Subcutaneous adipose tissue (tissue), 4 donors: ENCODE measurements around the gene ZKSCAN1. TPM values are rescaled to one million over a fixed set of nuclear protein-coding genes. Genes with fewer than 3 reads are reported as not detected.

ENCODE experiments used
- CTCF ChIP-seq: fragments of 450-650 bp; IDR thresholded peaks from one replicate; pipeline ENCODE4 v1.5.1; 2016; ENCODE audit warnings: low read depth, mild to moderate bottlenecking, control low read depth, antibody characterized with exemption, moderate library complexity
- total RNA-seq, 4 donors: library from RNA; depleted of rRNA; stranded (reverse); fragments of >200 nt; gene quantifications; one replicate each; pipeline ENCODE4 v1.1.0, GENCODE V29; 2016

ZKSCAN1 gene
- total RNA-seq, 4 donors from 2014 or later = 28.5 to 39.9 (median 33.8) TPM

DNA sequence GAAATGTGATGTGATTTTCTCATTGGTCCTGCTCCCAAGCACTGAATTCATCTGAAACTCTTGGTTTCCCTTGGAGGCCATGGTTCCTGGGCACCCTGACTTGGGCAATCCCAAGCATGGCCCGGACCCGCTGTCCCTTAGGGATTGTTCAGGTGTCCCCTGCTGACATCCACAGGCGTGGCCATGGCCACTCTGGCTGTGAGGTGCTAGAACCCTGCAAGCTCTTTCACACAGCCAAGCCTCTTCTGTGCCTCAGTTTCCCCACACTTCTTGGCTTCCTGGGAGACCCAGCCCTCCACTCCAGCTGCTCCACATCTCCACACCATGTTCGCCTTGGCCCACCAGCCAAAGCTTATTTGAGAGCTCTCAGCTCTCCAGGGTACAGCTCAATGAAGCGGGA, 27.6 kb upstream of the ZKSCAN1 start:
- no peak for TF ChIP-seq CTCF

DNA sequence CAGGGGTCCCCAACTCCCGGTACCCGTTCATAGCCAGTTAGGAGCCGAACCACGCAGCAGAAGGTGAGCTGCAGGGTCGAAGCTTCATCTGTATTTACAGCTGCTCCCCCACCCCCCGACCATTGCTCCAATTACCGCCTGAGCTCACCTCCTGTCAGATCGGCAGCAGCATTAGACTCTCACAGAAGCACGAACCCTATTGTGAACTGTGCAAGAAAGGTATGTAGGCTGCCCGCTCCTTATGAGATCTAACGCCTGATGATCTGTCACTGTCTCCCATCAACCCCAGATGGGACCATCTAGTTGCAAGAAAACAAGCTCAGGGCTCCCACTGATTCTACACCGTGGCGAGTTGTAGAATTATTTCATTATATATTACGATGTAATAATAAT, 24.9 kb upstream of the ZKSCAN1 start:
- no peak for TF ChIP-seq CTCF

DNA sequence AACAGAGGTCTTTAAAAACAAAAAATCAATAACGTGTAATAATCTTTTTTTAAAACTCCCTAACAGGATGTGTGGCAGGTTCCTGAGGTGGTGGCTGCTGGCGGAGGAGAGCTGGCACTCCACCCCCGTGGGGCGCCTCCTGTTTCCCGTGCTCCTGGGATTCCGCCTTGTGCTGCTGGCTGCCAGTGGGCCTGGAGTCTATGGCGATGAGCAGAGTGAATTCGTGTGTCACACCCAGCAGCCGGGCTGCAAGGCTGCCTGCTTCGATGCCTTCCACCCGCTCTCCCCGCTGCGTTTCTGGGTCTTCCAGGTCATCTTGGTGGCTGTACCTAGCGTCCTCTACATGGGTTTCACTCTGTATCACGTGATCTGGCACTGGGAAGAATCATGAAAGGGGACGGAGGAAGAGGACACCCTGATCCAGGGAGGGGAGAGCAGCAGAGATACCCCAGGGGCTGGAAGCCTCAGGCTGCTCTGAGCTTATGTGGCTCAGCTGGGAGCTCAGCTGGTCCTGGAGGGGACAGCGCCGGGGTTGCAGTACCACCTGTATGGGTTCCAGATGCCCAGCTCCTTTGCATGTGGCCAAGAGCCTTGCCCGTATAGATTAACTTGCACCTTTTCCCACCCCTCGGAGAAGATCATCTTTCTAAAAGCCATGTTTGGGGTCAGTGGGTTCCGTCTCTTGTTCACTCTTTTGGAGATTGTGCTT, 22.9 kb upstream of the ZKSCAN1 start:
- TF ChIP-seq CTCF = no peak

- TF ChIP-seq CTCF = no peak
Measured at GRCh38 chr7:99994819-99995218, 20.6 kb upstream of the ZKSCAN1 start.

DNA sequence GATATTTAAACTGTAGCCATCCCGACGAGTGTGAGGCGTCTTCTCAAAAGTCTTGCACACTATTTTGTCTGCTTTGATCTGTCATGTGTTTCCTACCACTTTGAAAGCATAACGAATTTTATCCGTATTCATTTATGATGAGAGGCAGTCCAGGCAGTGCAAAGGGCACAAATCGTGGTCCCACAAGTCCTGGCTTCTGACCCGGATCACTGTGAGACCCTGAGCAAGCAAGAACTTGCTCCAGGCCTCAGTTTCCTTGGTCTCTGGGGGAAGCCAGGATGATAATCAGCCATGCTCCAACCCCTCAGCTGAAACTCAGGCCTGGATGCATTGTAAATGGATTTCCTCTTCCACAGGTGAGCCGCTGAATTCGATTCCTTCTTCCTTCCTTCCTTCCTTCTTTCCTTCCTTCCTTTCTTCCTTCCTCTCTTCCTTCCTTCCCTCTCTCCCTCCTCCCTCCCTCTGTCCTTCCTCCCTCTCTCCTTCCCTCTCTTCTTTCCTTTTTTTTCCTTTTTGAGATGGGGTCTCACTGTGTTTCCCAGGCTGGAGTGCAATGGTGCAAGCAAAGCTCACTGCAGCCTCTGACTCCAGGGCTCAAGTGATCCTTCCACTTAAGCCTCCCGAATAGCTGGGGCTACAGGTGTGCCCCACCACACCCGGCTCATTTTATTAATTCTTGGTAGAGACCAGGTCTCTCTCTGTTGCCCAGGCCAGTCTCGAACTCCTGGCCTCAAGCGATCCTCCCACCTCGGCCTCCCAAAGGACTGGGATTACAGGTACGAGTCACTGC, 18.4 kb upstream of the ZKSCAN1 start:
- no peak for TF ChIP-seq CTCF

- TF ChIP-seq CTCF = no peak
Measured at GRCh38 chr7:99997545-99998137, 17.8 kb upstream of the ZKSCAN1 start.

GRCh38 chr7:100000239-100000638, 15.2 kb upstream of the ZKSCAN1 start:
- no peak for TF ChIP-seq CTCF
